ENCODE measurements around the gene DPYD. TPM values are rescaled to one million over a fixed set of nuclear protein-coding genes. Genes with fewer than 3 reads are reported as not detected.
"Not testable (repeated sequence)": the region's sequence is repeated elsewhere in the genome, so short reads cannot be mapped to it uniquely, and the experiment has no call there.

Gene DPYD
- total RNA-seq, 1 donor from 2014 or later: 56.1 TPM

DNA sequence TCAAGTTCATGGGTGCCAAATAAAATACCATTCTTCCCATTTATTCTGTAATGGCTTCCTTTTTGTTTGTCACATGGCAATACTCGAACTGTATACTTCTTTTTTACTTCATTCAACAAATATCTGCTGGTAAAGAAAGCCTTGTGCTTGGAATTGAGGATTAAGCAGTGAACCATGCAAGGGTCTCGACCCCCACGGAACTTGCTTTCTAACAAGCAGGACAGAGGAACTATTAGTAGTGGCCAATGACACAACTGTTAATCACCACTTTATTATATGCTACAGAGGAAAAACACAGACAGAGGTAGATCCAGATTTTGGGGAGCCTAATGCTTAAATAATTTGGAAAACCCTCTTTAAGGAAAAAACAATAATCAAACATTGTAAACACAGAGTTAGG, 542.2 kb downstream of the DPYD start:
- intact Hi-C loops (cut with micrococcal nuclease): no loop called here

DNA sequence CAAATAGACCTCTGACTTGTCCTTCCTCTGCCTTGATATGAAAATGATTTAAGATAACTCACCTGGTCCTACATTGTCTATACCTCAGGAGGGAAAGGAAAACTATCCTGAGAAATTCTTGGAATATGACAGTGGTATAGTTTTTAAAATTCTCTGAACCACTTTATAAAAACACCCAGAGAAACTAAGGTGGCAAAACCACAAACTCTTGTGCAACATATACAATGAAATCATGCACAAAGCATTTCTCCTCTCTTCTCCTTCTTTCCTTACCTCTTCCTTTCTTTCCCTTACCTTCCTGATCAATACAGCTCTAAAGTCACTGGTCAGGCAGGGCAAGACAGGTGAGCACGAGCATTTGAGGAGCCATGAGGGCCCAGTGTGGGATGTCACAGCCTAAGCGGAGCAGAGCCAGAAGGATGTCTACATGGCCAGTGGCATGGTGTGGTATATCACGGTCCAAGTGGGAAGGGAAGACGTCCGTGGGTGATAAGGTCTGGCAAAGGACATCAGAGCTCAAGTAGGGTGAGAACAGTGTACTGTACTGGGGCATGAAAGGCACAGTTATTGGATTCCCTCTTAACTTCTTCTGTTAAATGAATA, 543.3 kb downstream of the DPYD start:
- intact Hi-C loops (cut with micrococcal nuclease): no loop called here

GRCh38 chr1:97373000-97373399, 547.8 kb downstream of the DPYD start:
- intact Hi-C loops (cut with micrococcal nuclease): no loop called here

- intact Hi-C loops (cut with micrococcal nuclease): no loop called here
Measured at GRCh38 chr1:97372531-97372930, 548.3 kb downstream of the DPYD start.

- intact Hi-C loops (cut with micrococcal nuclease): no loop called here
Measured at GRCh38 chr1:97368296-97368695, 552.5 kb downstream of the DPYD start.

GRCh38 chr1:97366984-97367383, 553.9 kb downstream of the DPYD start:
- intact Hi-C loops (cut with micrococcal nuclease): no loop called here

GRCh38 chr1:97365026-97365425, 555.8 kb downstream of the DPYD start:
- intact Hi-C loops (cut with micrococcal nuclease): no loop called here

GRCh38 chr1:97364086-97364485, 556.7 kb downstream of the DPYD start:
- intact Hi-C loops (cut with micrococcal nuclease): no loop called here

DNA sequence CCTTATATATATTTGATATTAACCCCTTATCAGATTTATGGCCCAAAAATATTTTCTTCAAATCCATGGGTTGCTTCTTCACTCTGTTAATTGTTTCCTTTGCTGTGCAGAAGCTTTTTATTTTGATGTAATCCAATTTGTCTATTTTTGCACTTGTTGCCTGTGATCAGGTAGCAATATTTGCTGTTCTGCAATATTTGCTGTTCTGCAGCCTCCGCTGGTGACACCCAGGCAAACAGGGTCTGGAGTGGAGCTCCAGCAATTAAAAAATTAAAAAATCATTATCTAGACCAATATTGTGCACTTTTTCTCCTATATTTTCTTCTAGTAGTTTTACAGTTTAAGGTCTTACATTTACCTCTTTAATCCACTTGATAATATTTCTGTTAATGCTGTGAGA, 564.5 kb downstream of the DPYD start:
- intact Hi-C loops (cut with micrococcal nuclease): no loop called here

DNA sequence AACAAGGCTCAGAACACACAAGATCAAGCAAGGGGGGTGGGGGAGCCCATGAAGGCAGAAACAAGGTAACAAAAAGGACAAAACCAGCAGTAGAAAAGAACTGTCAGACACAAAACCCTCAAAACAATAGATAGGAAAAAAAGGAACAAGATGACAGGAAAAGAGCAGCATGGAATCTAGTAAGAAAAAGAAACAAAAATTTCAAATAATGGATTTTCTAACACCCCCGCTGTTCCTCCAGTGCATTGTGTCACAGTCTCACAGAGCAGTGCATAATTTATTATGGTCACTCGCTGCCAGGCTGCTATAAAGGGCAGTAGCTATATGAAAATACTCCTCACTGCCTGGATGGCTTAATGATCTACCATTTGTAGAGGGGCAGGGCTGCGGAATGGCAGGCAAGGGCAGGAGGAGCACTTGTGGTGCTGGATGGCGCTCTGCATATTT, 567.9 kb downstream of the DPYD start:
- intact Hi-C loops (cut with micrococcal nuclease): no loop called here

DNA sequence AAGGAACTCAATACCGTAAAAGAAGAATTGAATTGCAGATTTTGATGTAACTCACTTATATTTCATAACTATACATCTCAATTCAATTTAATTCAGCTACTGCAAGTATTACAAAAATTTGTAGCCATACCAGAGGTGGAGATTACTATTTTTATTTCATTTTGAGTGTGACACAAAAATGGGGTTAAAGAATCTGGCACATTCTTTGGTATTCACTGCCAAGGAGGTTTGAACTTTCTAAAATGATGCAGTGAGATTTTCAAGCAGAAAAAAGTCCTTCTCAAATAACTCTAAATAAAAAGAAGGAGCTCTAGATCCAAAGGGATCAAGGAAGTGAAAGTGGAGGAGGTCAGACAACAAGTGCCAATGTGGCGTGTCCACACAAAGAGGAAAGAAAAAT, 569.0 kb downstream of the DPYD start:
- intact Hi-C loops (cut with micrococcal nuclease): no loop called here

DNA sequence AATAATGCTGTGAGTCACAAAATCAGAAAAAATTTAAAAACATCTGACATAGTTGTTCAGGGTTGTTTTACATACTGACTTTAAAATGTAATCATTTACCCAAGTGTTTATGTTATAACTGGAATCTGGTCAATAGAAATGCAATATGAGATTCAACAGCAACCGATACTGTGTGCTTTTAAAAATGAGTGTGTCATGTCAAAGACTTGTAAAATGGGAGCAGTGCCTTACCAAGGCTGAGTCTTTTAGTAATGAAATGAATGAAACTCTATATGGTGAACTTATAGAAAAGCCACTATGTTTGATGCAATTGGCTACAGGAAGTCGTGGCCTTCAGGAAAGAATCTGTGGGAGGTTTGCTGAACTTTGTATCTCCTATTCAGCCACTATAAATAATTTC, 570.2 kb downstream of the DPYD start:
- intact Hi-C loops (cut with micrococcal nuclease): no loop called here

- intact Hi-C loops (cut with micrococcal nuclease): no loop called here
Measured at GRCh38 chr1:97350241-97350640, 570.6 kb downstream of the DPYD start.

DNA sequence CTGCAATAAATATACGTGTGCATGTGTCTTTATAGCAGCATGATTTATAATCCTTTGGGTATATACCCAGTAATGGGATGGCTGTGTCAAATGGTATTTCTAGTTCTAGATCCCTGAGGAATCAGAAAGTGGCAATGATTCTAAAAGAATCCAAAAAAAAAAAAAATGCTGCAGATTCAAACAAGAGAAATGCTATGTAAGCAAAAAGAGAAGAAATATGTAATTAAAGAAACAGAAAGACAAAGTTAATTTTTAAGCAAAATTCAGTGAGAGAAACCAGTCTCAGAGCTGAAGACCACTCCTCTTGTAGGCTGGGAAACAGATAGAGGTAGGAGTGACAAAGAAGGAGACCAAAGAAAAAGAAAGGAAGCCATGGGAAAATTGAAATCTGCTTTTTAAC, 571.0 kb downstream of the DPYD start:
- intact Hi-C loops (cut with micrococcal nuclease): not testable (repeated sequence)

DNA sequence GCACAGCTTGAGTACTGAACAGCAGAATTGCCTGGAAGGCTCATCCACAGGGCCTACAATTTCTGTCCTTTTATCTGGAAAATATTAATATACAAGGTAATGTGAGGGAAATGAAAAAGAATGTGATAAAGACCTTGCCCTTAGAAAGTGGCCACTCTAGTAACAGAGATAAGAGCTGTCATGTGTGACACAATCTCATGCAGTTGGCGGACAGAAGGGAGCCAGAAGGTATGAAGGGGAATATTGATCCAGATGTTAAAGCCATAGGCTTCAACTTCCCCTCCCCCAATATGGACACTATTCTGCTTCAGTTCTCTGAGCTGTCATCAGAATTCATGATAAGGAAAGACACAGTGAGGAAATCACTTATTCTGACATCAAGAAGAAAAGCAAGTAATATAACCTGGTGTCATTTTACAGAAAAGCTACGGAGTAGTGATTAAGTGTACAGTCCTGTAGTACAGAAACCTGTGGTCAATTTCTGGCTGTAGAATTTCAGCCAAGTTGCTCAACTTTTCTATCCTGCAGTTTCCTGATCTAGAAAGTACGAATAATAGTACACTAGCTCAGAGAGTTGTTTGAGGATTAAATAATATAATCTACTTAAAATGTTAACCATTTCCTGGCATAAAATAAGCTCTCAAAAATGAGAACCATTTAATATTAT, 572.1 kb downstream of the DPYD start:
- intact Hi-C loops (cut with micrococcal nuclease): no loop called here

DNA sequence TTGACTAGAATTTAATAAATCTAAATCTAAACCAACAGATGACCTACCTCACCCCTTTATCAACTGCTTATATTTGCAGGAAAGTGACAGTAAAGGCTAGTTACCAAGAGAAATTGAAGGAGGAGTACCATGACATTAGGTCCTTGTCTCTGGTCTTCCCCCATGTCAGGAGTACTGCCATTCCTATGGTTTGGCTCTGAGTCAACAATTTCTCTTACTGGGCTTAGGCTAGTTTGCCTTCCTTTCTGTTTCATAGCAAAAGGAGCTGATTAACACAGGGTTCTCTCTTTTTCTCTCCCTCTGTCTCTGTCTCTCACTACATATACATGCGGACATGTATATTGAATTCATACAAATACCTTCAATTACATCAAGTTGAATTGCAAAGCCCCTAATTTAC, 579.9 kb downstream of the DPYD start:
- intact Hi-C loops (cut with micrococcal nuclease): no loop called here

DNA sequence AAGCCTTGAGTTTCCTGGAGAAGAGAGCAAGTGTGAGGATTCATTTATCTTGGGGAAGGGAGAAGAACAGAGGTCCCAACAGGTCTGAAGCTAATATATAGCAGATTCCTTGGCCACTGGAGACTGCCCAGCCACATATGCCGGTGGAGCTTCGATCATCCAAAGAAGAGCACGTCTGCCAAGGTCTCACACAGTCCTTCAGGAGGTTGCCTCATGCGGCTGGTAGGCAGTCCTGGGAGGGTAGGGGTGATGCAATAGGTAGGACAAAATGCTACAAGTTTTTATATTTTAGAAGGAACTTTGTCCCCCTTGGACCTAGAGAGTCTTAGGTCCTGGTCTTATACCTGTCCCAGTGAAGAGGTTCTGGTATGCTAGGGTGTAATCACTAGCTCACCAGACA, 582.5 kb downstream of the DPYD start:
- intact Hi-C loops (cut with micrococcal nuclease): no loop called here

GRCh38 chr1:97337250-97338030, 583.4 kb downstream of the DPYD start:
- intact Hi-C loops (cut with micrococcal nuclease): no loop called here

- intact Hi-C loops (cut with micrococcal nuclease): no loop called here
Measured at GRCh38 chr1:97334454-97334853, 586.4 kb downstream of the DPYD start.

- intact Hi-C loops (cut with micrococcal nuclease): no loop called here
Measured at GRCh38 chr1:97332716-97333115, 588.1 kb downstream of the DPYD start.

DNA sequence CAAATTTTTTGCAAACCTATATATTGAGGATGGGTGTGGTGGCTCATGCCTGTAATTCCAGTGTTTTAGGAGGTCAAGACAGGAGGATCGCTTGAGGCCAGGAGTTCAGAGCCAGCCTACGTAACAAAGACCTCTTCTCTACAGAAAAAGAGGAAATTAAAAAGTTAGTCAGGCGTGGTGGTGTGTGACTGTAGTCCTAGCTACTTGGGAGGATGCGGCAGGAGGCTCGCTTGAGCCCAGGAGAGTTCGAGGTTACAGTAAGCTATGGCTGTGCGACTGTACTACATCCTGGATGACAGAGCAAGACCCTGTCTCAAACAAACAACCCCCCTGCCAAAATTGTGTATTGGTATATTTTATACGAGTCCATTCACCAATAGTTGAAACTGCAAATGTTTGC, 589.7 kb downstream of the DPYD start:
- intact Hi-C loops (cut with micrococcal nuclease): no loop called here

GRCh38 chr1:97314685-97315084, 606.1 kb downstream of the DPYD start:
- intact Hi-C loops (cut with micrococcal nuclease): no loop called here

DNA sequence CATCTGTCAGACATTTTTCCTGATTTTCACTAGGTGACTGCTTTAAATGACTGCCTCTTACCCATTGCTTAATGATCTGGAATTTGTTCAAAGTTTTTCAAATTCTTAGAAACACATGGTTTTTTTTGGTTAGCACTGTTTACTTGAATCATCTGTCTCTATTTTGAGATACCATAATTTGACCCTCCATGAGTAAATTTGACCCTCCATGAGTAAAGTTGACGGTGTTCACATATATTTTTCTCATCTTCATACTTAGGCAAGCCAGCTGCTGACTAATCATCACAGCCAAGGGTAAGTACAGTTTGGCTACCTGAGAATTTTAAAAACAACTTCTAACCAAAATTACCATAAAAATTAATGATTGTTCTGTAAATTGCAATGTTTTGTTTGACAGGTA, 612.7 kb downstream of the DPYD start:
- intact Hi-C loops (cut with micrococcal nuclease): no loop called here
